ENCODE data around the gene ACAP3. TPM values are rescaled to one million over a fixed set of nuclear protein-coding genes. Genes with fewer than 3 reads are reported as not detected.

Gene ACAP3
- total and polyA plus RNA-seq, 2 experiments from 2014 or later, result 8.1 to 31.9 TPM

DNA sequence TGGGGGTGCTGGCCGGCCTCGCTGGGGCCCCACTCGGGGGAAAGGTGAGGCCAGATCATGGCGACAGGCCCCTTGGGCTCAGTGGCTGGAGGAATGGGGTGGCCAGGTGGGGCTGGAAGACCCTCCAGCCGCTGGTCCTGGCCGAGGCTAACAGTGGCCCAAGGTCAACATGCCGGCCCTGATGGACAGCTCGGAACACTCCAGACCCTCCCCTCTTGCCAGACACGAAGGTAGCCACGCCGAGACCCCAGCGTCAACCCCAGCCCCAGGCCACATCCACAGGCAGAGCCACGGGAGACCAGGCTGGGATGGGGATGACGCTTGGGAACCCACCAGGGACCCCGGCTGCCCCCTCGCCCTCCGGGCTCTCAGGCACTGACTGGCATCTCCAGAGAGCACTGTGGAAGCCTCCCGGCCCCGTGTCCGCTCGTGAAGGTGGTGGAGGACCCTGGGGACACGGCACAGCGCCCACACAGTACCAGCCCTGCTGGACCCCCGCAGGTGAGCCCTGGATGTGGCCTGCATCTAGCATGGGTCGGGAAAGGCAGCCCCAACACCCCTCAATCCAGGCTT is 60.3 kb downstream of the ACAP3 start:
- no peak for DNase-seq (ENCODE audit: low spot score)
- Histone ChIP-seq H2AFZ (no peak overlapping the region), H3K4me1 (ENCODE audit: insufficient read depth) (peaks cover 3% of the 10 kb centered on the region; the same call in 1 of the 2 replicates), H3K79me2 (replicated peaks; ENCODE audit: insufficient read depth) (no peaks in the 10 kb centered on the region), H3K9me2 (ENCODE audit: insufficient read depth) (no peaks in the 10 kb centered on the region), H3K27me3 (ENCODE audit: insufficient read depth) (peaks cover 10% of the 10 kb centered on the region; the same call in 1 of the 2 replicates), H3K4me3 (peak overlapping the region; percentile 47; the same call in 1 of the 2 replicates), H4K20me1 (replicated peaks; ENCODE audit: insufficient read depth) (no peaks in the 10 kb centered on the region; the same call in 1 of the 2 replicates), H3K36me3 (ENCODE audit: insufficient read depth) (no peaks in the 10 kb centered on the region), H3F3A (replicated peaks; ENCODE audit: low read depth) (peaks cover 8% of the 10 kb centered on the region; the same call in 1 of the 2 replicates), H3K4me2 (peak overlapping the region; percentile 77), H3K27ac (ENCODE audit: low read depth) (no peak overlapping the region)
- TF ChIP-seq POLR2AphosphoS5 (IDR thresholded peaks at IDR 0.05; ENCODE audit: low read depth) (no peak), ZNF331 (CRISPR knock-in tag; IDR thresholded peaks at IDR 0.05; ENCODE audit: low read depth) (no peak), EZH2 (IDR thresholded peaks at IDR 0.05; ENCODE audit: low read depth, unreplicated experiment) (no peak), STAT1 (IDR thresholded peaks at IDR 0.05; ENCODE audit: unreplicated experiment) (no peak), EZH2phosphoT487 (IDR thresholded peaks at IDR 0.05; ENCODE audit: unreplicated experiment) (no peak), NANOG (IDR thresholded peaks at IDR 0.05; ENCODE audit: borderline replicate concordance) (no peak), ZNF114 (CRISPR knock-in tag; IDR thresholded peaks at IDR 0.05) (no peak), JUNB (IDR thresholded peaks at IDR 0.05; ENCODE audit: unreplicated experiment) (no peak)
- TF ChIP-seq, protein P1, sequence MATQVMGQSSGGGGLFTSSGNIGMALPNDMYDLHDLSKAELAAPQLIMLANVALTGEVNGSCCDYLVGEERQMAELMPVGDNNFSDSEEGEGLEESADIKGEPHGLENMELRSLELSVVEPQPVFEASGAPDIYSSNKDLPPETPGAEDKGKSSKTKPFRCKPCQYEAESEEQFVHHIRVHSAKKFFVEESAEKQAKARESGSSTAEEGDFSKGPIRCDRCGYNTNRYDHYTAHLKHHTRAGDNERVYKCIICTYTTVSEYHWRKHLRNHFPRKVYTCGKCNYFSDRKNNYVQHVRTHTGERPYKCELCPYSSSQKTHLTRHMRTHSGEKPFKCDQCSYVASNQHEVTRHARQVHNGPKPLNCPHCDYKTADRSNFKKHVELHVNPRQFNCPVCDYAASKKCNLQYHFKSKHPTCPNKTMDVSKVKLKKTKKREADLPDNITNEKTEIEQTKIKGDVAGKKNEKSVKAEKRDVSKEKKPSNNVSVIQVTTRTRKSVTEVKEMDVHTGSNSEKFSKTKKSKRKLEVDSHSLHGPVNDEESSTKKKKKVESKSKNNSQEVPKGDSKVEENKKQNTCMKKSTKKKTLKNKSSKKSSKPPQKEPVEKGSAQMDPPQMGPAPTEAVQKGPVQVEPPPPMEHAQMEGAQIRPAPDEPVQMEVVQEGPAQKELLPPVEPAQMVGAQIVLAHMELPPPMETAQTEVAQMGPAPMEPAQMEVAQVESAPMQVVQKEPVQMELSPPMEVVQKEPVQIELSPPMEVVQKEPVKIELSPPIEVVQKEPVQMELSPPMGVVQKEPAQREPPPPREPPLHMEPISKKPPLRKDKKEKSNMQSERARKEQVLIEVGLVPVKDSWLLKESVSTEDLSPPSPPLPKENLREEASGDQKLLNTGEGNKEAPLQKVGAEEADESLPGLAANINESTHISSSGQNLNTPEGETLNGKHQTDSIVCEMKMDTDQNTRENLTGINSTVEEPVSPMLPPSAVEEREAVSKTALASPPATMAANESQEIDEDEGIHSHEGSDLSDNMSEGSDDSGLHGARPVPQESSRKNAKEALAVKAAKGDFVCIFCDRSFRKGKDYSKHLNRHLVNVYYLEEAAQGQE (IDR thresholded peaks at IDR 0.05; ENCODE audit: unreplicated experiment), result no peak
- TF ChIP-seq, protein P2, sequence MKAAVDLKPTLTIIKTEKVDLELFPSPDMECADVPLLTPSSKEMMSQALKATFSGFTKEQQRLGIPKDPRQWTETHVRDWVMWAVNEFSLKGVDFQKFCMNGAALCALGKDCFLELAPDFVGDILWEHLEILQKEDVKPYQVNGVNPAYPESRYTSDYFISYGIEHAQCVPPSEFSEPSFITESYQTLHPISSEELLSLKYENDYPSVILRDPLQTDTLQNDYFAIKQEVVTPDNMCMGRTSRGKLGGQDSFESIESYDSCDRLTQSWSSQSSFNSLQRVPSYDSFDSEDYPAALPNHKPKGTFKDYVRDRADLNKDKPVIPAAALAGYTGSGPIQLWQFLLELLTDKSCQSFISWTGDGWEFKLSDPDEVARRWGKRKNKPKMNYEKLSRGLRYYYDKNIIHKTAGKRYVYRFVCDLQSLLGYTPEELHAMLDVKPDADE (IDR thresholded peaks at IDR 0.05), result no peak
- TF ChIP-seq, protein P3, sequence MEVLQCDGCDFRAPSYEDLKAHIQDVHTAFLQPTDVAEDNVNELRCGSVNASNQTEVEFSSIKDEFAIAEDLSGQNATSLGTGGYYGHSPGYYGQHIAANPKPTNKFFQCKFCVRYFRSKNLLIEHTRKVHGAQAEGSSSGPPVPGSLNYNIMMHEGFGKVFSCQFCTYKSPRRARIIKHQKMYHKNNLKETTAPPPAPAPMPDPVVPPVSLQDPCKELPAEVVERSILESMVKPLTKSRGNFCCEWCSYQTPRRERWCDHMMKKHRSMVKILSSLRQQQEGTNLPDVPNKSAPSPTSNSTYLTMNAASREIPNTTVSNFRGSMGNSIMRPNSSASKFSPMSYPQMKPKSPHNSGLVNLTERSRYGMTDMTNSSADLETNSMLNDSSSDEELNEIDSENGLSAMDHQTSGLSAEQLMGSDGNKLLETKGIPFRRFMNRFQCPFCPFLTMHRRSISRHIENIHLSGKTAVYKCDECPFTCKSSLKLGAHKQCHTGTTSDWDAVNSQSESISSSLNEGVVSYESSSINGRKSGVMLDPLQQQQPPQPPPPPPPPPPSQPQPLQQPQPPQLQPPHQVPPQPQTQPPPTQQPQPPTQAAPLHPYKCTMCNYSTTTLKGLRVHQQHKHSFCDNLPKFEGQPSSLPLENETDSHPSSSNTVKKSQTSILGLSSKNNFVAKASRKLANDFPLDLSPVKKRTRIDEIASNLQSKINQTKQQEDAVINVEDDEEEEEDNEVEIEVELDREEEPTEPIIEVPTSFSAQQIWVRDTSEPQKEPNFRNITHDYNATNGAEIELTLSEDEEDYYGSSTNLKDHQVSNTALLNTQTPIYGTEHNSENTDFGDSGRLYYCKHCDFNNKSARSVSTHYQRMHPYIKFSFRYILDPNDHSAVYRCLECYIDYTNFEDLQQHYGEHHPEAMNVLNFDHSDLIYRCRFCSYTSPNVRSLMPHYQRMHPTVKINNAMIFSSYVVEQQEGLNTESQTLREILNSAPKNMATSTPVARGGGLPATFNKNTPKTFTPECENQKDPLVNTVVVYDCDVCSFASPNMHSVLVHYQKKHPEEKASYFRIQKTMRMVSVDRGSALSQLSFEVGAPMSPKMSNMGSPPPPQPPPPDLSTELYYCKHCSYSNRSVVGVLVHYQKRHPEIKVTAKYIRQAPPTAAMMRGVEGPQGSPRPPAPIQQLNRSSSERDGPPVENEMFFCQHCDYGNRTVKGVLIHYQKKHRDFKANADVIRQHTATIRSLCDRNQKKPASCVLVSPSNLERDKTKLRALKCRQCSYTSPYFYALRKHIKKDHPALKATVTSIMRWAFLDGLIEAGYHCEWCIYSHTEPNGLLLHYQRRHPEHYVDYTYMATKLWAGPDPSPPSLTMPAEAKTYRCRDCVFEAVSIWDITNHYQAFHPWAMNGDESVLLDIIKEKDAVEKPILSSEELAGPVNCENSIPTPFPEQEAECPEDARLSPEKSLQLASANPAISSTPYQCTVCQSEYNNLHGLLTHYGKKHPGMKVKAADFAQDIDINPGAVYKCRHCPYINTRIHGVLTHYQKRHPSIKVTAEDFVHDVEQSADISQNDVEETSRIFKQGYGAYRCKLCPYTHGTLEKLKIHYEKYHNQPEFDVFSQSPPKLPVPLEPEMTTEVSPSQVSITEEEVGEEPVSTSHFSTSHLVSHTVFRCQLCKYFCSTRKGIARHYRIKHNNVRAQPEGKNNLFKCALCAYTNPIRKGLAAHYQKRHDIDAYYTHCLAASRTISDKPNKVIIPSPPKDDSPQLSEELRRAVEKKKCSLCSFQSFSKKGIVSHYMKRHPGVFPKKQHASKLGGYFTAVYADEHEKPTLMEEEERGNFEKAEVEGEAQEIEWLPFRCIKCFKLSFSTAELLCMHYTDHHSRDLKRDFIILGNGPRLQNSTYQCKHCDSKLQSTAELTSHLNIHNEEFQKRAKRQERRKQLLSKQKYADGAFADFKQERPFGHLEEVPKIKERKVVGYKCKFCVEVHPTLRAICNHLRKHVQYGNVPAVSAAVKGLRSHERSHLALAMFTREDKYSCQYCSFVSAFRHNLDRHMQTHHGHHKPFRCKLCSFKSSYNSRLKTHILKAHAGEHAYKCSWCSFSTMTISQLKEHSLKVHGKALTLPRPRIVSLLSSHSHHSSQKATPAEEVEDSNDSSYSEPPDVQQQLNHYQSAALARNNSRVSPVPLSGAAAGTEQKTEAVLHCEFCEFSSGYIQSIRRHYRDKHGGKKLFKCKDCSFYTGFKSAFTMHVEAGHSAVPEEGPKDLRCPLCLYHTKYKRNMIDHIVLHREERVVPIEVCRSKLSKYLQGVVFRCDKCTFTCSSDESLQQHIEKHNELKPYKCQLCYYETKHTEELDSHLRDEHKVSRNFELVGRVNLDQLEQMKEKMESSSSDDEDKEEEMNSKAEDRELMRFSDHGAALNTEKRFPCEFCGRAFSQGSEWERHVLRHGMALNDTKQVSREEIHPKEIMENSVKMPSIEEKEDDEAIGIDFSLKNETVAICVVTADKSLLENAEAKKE (CRISPR knock-in tag; IDR thresholded peaks at IDR 0.05), result no peak
- TF ChIP-seq, protein P4, sequence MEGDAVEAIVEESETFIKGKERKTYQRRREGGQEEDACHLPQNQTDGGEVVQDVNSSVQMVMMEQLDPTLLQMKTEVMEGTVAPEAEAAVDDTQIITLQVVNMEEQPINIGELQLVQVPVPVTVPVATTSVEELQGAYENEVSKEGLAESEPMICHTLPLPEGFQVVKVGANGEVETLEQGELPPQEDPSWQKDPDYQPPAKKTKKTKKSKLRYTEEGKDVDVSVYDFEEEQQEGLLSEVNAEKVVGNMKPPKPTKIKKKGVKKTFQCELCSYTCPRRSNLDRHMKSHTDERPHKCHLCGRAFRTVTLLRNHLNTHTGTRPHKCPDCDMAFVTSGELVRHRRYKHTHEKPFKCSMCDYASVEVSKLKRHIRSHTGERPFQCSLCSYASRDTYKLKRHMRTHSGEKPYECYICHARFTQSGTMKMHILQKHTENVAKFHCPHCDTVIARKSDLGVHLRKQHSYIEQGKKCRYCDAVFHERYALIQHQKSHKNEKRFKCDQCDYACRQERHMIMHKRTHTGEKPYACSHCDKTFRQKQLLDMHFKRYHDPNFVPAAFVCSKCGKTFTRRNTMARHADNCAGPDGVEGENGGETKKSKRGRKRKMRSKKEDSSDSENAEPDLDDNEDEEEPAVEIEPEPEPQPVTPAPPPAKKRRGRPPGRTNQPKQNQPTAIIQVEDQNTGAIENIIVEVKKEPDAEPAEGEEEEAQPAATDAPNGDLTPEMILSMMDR (conservative IDR thresholded peaks at IDR 0.05; ENCODE audit: low read depth in 2 of 2), result no peak
- Mint-ChIP-seq H3K27me3 (ENCODE audit: insufficient read depth, low read depth, poor library complexity) (peaks cover 2% of the 10 kb centered on the region), H3K4me3 (no peak overlapping the region), H3K27ac (no peak overlapping the region), H3K4me1 (peaks cover 2% of the 10 kb centered on the region; the same call in 1 of the 3 replicates), H3K9me3 (no peaks in the 10 kb centered on the region), H3K36me3 (ENCODE audit: low read depth) (peaks cover 5% of the 10 kb centered on the region)
- peak; percentile 3; the same call in 1 of the 3 replicates for ATAC-seq

Measured in GM23338 (cell line).